ENCODE data around the gene SGSM1.

- no peak for TF ChIP-seq POLR2A (IDR thresholded peaks at IDR 0.05)
- TF ChIP-seq CTCF (IDR thresholded peaks at IDR 0.05) = no peak
Measured at GRCh38 chr22:24816806-24817205, 10.8 kb downstream of the SGSM1 start.
